ENCODE data around the gene NT5DC3.
"Not testable (repeated sequence)": the region's sequence is repeated elsewhere in the genome, so short reads cannot be mapped to it uniquely, and the experiment has no call there.

Gene NT5DC3

DNA sequence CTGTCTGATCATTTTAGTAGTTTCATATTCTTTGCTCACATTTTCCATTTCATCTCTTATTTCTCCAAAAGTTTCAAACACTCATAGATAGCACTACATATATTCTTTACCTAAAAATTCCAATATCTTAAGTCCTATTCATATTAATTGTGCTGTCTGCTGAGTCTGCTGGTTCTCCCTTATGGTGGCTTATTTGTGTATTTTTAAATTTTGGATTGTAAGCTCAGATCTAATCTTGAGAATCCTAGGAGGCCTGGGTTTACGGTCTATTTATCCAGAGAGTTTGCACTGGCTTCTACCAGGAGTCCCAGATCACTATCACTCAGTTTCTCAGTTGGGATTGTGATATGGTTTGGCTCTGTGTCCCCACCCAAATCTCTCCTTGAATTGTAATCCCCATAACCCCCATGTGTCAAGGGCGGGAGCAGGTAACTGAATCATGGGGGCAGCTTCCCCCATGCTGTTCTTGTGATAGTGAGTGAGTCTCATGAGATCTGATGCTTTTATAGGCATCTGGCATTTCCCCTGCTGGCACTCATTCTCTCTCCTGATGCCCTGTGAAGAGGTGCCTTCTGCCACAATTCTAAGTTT is 10.2 kb downstream of the NT5DC3 start:
- DNase-seq, result no peak

DNA sequence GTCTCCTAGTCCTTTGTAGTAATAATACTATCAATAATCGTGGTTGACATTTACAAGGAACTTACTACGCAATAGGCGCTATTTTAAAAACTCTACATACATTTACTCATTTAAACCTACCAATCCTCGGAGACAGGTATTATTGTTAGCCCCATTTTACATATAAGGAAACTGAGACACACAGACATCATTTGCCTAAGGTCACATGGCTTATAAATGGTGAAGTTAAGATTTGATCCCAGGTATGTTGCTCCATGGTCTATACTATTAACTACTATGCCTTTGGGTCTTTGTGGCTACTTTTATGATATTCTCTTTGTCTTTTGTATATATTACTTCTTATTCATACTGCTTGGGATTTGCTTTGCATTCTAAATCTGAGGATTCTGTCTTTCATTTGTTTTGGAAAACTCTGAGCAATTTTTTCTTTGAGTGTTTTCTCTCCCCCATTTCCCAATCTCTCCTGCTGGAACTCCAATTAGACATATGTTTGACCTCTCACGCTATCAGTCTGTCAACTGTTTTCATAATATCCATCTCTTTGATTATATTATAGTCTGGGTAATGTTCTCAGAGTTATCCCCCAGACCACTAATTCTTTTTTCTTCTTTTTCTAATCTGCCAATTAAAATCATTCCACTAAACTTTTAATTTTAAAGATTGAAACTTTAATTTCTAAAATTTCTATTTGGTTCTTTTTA is 10.9 kb downstream of the NT5DC3 start:
- no peak for DNase-seq

DNA sequence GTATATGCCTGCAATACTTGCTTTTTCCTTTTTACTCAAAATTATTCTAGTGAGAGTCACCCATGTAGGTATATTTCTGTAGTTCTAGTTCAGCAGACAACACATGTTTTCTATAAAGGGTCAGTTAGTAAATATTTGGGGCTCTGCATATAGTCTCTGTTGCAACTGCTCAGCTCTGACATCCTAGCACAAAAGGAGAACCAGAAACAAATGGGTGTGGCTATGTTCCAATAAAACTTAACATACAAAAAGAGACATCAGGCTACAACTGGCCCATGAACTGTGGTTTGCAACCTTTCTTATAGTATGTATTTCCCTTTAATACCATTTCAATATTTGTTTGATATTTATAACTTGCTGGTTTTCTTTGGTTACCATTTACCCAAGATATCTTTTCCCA is 11.9 kb downstream of the NT5DC3 start:
- no peak for DNase-seq

DNA sequence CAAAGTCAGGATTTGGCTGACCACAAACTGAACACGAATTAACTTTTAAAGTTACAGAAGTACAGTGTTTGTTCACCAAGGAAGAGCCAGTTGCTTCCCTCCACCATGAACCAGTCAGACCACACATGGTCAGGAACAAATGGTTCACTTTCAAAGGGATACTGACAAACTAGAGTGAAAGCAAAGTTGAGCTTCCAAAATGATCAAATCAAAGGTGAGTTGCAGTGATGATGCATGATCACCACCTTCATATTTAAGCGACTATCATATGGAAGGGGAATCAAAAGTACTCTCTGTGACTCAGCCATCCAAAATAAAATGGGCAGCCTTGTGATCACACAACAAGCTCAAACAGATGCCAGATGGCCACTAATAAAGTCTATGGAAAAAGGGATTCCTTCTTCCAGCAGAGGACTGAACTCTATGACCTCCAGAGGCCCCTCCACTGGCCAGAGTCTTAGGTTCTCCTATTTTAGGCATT is 13.1 kb downstream of the NT5DC3 start:
- no peak for DNase-seq

DNA sequence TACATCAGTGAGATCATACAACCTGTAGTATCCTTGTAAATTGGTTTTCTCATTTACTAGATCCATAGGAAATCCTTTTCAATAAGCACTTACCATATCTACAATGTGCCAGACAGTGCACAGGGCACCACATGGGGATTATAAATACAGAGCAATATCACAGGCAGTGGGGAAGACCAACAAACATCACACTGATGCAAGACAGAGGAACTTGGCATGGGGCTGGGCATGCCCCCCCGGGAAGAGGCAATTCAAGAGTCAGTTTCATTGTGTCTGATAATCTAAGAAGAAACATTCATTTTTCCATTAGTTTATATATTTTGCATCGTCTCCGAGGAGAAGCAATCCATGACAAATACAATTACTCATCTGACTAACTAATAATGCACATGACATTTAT is 16.2 kb downstream of the NT5DC3 start:
- no peak for DNase-seq

DNA sequence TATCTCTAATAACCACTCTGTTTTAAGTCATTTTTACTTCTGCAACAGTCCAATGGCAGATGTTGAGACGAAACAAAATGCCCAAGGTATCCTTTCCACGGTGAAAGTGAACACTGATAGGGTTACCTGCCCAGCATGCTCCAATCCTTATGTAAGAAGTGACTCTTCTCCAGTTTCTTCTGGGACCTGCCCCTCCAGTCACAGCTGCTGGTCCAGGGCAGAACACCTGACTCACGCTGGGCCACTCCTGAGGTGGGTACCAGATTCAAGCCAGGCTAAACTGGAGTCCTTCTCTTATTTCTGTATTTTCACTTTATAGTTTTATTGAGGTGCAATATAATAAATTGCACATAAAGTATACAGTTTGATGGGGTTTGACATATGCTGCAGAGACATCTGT is 16.7 kb downstream of the NT5DC3 start:
- no peak for DNase-seq

DNA sequence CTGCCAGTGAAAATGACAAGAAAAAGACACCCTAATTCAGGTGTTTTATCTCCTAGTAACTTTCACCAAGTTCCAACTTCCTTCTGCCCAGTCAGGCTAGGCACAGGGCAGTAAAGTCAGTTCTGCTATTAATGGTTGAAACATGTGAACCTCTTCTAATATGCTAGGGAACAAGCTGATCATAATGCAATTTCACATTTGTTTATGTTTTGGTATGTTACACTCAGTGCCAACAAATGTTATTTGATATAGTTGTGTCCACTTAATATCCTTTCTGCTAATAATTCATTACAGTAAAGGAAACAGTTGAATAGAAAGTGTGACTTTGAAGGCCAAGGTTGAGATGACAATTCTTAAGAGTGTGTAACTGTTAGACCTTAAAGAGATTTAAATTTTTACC is 17.2 kb downstream of the NT5DC3 start:
- no peak for DNase-seq

DNA sequence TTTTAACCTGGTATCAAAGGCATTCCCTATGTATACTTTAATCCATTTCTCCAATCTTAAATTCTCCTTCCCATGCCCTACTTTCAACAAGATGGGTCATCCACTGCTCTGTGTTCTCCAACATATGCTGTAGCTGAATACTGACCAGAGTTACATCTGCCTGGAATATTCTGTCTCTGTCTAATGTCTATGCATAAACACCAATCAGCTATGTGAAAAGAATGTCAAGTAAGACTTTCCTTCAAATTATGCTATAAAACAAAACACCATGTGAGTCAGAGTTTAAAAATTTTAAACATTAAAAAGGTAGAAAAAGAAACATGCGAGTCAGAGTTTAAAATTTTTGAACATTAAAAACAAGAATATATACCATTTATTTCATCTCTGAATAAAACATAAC is 19.3 kb downstream of the NT5DC3 start:
- peak; percentile 54 for DNase-seq

DNA sequence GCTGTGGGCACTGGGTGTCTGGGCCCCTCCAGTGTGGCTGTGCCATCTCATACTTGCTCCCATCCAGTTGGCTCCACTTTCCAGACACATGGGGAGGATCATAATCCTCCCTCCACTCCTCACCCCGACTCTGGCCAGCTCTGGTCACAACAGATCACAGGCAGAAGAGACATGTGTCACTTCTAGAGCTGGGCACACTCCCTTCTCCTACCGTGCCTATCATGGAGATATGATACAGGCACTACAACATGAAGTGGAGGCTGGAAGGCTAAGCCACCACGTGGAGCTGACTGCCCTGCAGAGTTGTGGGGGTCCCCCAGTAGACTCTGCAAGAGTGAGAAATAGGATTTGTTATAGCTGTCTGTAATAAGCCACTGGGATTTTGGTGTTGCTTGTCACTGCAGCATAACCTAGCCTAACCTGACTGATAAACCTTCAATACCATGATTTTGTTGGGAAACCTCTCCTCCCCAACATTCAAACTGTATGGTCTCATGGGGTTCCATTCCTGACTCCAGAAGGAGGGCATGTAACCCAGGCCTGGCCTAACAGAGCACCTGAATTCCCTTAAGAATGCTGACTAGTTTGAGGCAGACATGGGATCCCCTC is 20.0 kb downstream of the NT5DC3 start:
- no peak for DNase-seq

DNA sequence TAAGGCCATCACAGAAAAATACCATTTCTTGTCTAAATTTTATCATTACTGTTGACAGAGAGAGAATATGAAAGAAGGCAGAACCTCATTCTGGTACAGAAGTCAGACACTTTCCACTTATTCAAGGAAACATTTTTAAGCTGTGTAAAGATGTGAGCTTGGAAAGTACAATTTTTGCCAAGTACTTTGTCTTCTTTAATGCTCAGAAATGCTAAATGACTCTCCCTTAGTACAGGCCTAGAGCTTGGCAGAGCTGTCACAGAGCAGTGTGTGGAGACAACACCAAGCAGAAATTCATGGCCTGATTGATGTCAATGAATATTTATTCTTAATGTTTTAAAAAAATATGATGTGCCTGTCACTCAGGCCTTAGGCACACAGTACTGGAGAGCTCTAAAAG is 20.7 kb downstream of the NT5DC3 start:
- no peak for DNase-seq

DNA sequence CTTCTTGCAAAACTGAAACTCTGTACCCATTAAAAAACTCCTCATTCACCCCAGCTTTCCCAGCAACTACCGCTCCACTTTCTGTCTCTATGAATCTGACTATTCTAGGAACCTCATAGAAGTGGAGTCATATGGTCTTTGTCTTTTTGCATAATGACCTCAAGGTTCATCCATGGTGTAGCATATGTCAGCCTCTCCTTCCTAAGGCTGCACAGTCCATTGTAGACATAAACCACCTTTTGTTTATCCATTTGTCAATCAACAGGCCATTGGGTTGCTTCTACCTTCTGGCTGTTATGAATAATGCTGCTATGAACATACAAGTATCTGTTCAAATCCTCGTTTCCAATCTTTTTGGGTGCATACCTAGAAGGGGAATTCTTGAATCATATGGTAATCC is 21.1 kb downstream of the NT5DC3 start:
- no peak for DNase-seq

DNA sequence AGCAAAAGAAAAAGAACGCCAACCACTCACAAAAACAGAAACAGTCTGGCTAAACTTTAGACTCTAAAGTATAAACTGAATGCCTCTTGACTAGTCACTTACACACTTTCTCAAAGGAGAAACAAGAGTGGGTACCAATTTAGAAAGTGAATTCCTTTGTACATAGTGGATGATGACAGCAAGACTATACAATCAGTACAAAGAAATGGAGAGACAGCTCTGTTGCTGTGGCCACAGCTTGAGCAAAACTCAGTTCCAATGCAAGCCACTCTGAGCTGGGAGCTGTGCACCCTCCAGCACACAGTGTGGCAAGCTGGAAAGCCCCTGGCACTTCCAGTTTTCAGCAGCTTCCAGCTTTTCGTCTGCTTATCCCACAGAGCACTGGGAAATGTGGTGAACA is 21.7 kb downstream of the NT5DC3 start:
- DNase-seq, result no peak

DNA sequence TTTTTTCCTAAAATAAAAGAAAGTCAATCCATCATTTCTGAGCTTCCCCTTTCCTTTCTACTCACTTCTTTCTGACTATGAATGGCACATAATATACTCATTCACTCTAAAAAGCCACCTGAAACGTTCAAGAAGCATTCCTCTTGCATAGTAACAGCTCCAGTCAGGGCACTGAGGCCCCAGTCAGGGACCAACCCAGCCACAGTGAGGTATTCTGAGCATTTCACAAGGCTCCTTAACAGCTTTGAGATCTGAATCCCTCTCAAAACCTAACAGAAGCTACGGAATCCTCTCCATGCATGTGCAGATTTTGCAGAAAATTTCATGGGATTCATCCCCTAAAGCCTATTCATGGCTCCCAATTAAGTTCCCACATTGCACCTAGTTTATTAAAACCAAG is 23.2 kb downstream of the NT5DC3 start:
- no peak for DNase-seq

DNA sequence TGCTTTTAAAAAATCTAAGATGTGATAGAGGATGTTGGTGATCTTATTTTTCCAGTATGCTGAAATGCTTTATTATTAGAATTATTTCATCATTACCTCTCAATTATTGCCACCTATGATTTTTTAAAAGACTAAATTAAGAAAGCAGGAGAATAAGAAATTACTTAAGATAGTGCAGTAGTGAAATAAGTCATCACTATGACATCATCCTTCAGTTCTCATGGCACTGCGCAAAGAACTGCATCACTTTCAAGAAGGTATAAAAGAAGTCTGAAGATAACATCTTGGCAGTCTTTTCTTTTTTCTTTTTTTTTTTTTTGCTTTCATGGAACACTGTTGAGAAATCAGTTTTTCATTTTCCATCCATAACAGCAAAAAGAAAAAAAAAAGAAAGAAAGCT is 24.4 kb downstream of the NT5DC3 start:
- DNase-seq, result no peak

DNA sequence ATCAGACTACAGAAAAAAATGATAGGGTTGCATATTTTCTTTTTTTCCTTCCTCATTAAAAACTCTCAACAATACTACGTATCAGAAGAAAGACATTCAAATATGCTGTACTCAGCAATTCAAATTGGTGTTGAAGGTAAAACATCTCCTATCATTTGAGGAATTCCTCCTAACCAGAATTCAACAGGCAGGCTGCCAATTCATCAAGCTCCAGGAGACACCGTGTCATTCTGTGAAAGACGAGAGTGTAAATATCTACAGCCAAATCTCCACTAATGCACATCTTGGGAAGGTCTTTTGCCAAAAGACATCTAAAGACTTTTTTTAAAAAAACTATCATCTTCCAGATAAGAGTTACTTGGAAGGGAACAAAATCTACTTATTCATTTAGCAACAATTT is 26.6 kb downstream of the NT5DC3 start:
- peak; percentile 76 for DNase-seq

DNA sequence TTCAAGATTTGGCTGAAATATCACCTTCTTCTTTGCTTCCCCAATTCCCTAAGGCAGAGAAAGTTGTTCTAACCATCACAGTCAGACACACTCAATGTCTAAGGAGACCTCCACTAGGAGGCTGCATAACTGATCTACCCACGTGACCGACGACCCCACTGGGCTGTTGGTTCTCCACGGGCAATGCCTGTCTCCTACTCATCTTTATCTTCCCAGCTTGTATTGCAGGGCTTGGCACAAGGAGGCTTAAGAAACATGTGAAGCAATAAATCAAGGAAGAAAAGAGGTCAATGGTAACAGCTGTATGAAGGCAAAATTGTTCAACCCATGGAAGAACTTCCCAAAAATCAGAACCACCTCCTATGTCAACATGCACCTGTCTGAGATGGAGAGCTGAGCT is 27.1 kb downstream of the NT5DC3 start:
- DNase-seq, result no peak

DNA sequence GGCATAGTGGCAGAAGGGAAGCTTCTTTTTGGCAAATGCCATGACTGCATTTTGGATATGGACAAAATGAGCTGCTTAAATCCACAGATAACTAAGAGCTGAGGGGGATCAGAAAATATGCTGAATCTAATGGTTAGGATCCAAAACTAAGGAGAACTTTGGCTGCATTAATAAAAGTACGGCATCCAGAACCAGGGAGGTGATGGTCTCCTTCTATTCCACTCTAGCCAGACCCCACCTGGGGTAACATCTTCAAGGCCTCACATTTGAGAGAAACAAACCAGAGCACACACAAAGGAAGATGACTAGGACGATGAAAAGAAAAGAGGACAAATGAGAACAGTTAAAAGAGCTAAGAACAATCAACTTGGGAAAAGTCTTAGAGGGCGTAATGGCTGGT is 27.6 kb downstream of the NT5DC3 start:
- no peak for DNase-seq

DNA sequence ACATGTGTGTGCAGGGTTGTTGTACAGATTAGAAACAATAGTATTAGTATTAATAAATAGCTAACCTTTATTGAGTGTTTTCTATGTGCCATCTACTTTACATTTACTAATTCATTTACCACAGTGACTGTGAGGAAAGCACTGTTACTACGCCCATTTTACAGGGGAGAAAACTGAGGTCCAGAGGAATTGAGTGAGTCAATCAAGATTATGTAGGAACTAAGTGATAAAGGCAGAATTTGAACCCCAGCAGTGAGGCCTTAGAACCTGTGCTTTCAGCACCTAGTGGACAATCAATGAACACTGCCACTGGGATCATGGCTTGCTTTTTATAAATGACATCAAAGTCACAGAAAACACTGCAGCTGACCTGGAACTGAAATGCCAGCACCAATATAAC is 28.2 kb downstream of the NT5DC3 start:
- DNase-seq, result no peak

DNA sequence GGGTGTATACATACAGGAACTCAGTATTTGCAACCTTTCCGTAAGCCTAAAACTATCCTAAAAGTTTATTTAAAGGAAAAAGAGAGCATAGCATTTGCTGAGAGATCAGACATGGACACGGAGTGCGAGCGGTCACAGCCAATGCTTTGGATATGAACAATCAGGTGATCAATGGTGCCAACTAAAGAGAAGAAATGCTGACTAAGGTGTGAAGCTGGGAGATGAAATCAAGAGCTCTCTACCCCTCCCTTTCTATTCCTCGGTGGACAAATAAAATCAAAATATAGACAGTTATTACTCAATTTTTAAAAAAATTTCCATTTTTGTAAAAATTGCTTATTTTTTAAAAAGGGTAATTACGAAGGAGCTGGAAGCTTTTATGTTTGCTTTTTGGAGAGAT is 29.2 kb downstream of the NT5DC3 start:
- DNase-seq, result no peak

DNA sequence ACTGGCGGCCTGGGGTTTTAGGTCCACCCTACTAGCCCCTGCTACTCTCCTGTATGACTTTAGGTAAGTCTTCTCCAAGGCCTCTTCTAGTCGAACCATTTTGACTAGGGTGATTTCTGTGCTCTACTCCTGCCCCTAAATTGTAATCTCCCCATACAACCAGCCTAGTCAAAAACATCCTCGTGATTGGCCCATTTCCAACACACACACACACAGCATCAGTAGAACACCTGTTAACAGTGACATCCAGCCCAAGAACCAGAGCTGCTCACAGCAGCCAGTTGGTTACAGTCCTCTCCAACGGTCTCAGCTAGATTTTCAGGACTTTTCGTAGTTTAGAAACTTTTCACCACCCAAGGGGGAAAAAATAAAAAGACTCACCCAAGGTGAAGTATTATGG is 30.9 kb downstream of the NT5DC3 start:
- DNase-seq, result no peak

DNA sequence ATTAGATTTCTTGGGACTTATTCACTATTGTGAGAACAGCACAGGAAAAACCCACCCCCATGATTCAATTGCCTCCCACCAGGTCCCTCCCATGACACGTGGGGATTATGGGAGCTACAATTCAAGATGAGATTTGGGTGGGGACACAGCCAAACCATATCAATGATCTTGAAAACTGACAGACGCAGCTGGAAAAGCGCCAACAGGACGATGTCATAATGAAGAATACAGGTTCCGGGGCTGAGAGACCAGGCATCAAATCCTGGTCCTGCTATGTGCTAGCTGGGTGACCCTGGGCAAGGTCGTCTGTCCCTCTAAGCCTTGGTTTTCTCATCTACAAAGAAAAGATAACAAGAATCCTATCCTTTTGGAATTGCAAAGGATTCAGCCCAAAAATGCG is 31.4 kb downstream of the NT5DC3 start:
- not testable (repeated sequence) for DNase-seq

DNA sequence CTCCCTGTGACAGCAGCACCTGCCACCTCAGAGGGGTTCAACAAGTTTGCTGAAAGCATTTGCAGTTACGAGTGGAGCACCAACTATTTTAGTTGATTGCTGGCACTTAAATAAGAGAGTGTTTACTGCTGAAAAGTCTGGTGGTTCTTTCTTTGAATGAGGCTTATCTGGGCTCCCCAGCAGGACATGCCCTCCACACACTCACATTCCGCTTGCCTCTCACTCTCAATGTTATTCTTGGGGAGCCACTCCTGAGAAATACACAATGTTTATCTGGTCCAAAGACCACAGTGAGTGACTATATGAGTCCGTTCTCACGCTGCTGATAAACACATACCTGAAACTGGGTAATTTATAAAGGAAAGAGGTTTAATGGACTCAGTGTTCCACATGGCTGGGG is 31.9 kb downstream of the NT5DC3 start:
- no peak for DNase-seq

DNA sequence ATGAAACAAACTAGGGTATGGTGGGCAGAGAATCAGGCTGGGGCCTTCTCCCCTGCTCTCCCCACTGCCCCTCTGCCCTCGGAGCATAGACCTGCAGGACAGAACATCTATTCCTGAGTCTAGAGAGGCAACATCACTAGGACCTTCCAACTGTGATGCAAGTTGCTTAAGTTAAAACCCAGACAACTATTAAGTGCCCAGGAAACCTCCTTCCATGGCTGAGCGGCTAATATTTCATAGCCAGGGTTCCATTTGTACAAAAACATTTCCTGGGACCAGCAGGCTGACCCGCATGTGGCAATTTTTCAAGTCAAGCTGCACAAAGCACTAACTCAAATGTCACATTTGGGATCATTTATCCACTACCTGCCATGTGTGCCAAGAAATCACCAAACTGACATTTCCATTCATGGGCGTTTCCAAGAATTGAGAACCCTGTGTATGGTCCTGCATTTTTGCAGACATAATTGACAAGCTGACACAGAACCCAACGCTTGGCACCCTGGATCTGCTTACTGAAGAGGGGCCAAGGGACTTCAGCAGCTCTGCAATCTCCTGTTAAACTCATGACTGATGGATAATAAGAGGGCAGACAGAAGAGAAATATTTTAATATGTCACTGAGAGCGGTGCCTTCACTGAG is 32.7 kb downstream of the NT5DC3 start:
- DNase-seq, result no peak

DNA sequence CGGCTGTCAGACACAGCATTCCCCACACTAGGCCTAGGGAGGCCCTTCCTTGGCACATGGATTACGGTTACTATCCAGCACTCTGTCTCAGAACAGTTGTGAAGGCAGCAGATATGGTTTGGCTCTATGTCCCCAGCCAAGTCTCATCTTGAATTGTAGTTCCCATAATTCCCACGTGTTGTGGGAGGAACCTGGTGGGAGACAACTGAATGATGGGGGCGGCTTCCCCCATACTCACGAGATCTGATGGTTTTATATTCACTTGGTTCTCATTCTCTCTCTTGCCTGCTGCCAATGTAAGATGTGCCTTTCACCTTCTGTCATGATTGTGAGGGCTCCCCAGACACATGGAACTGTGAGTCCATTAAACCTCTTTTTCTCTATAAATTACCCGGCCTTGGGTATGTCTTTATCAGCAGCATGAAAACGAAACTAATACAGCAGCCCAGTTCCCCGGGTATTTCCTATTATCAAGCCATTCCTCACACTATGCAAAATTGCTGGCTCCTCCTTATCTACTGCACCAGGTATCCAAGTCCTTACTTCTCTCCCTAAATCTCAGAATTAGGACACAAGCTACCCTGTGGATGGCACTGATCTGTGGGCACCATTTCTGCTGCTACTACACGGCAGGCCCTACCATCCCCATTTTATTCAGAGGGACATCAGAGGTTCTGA is 33.3 kb downstream of the NT5DC3 start:
- no peak for DNase-seq

Measured in fibroblast of upper back skin (primary cell).